Measurements from ENCODE around the gene TRIM26.

DNA sequence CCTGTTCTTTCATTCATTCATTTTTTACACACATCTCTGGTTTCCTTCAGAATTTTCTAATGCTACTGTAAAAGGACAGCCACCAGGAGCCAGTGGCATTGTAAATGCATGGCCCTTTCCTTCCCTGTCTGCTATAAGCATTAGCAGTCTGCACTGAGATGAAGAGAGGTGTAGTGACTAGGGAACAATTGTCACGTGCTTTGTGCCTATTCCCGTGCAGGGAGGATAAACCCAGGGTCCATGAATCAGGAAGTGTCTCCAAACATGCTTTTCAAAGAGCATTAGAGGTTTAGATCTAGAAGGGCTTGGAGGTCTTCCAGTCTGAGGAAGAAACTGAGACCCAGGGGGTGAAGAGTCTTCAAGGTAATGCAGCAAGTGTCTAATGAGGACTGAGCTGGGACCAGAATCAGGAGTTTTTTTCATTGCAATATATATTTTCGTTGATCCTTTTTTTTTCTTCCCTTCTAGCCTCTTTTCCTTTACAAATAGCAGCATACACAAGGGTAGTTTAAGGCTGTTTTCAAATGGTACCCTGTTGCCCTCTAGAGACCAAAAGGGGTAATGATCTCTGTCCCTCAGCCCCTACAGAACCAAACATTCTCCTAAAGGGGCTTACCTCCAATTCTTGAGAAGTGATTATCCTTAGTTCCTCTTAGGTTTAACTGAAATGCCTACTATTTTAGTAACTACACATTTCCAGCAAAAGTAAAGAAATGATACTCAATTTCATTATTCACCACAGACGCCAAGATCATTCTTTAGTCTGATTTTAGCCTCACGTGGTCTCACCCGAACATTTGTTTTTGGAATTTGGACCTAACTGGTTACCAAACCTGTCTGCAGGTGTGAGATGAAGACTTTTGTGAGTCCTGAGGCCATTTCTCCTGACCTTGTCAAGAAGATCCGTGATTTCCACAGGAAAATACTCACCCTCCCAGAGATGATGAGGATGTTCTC lies 43.3 kb downstream of the TRIM26 start:
- TF ChIP-seq EZH2 (IDR thresholded peaks at IDR 0.05; ENCODE audit: borderline replicate concordance, low read depth, low read length, severe bottlenecking): no peak
- TF ChIP-seq, protein P1, sequence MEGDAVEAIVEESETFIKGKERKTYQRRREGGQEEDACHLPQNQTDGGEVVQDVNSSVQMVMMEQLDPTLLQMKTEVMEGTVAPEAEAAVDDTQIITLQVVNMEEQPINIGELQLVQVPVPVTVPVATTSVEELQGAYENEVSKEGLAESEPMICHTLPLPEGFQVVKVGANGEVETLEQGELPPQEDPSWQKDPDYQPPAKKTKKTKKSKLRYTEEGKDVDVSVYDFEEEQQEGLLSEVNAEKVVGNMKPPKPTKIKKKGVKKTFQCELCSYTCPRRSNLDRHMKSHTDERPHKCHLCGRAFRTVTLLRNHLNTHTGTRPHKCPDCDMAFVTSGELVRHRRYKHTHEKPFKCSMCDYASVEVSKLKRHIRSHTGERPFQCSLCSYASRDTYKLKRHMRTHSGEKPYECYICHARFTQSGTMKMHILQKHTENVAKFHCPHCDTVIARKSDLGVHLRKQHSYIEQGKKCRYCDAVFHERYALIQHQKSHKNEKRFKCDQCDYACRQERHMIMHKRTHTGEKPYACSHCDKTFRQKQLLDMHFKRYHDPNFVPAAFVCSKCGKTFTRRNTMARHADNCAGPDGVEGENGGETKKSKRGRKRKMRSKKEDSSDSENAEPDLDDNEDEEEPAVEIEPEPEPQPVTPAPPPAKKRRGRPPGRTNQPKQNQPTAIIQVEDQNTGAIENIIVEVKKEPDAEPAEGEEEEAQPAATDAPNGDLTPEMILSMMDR (IDR thresholded peaks at IDR 0.05; ENCODE audit: borderline replicate concordance, extremely low read depth, low read length, poor library complexity, severe bottlenecking): peak; percentile 83

Measured in DND-41 (cell line).